ENCODE results near the gene CACHD1.
"Not testable (repeated sequence)": the region's sequence is repeated elsewhere in the genome, so short reads cannot be mapped to it uniquely, and the experiment has no call there.

Gene CACHD1

DNA sequence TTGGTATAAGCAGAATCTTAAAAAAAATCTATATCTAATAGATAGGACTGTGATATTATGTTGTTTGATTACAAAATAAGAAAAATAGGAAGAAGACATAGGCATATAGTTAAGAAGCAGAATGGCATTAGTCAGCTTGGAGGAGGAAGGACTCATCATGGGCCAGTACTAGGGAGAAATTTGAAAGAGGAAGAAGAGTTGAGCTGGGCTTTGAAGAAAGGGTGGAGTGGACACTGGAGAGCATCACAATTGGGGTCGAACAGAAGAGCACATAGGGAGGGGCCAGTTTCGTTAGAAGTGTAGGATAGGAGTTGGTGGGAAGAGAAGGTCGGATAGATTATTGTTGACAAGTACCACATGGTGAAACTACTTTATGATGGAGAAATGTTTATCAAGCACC, 129.3 kb downstream of the CACHD1 start:
- DNase-seq = no peak

DNA sequence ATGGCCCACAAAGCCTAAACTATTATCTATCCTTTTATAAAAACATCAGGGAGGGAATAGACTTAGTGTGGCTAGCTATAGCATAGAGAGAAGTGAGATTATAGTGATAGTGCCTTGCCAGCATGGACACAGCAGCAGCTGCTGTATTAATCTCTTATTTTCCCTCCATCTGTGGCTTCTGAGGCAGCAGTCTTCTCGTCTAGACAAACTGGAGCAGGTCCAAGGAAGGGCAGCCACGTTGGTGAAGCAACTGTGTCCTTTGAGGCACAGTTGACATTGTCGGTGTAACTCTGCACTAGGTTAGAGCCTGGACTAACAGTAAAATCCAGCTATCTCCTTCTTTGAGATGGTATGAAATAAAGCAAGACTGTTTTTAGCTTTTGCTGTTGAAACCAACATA, 131.3 kb downstream of the CACHD1 start:
- no peak for DNase-seq

DNA sequence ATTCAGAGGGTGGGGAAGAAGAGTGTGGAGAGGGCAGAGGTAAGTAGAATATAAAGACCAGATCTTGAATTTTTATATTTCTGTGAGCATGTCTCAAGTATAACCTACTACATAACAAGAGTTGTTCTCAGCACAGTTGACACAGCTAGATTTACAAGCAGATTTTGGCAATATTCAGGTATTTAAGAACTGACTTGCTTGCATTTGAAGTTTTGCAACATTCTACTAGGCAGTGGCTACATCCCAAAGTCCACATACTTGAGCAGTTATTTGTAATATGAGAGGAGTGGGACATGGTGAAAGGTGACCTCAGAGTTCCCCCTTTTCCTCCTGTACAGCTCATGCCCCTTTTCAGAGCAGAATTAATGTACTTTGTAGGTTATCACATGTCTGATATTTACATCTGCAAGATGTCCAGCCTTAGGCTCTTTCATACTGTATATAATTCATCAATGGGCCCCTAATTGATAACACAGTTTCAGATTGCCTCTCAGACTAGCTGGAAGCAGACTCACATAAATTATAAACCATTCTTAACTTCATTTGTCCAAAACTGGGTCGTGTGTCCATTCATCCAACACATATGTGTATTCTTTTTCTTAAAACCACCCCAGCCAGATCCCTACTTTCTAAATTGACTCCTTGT, 138.2 kb downstream of the CACHD1 start:
- DNase-seq = no peak

DNA sequence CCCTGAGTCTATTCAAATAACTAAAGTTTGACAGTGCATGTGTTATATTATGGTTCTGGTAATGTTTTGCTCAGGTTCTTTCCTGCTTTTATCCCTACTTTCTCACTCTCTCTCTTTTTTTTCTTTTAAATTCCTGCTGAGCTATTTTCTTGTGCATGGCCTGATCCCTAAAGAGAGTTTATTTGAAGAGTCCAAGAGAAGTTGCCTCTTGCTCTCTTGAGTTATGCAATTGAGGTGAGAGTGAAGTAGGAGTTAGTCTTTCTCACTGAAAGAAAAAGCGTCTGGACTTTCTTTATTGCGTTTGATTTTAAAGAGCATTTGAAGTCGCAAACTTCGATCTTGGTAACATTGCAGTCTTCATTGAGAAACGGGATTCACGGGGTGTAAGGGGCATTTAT, 138.7 kb downstream of the CACHD1 start:
- DNase-seq = no peak

DNA sequence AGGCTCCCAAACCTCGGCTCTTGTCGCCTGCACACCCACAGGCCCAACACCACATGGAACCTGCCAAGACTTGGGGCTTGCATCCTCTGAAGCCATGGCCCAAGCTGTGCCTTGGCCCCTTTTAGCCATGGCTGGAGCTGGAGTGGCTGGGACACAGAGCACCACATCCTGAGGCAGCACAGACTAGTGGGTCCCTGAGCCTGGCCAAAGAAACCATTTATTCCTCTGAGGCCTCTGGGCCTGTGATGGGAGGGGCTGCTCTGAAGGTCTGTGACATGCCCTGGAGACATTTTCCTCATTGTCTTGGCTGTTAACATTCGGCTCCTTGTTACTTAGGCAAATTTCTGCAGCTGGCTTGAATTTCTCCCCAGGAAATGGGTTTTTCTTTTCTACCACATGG, 141.0 kb downstream of the CACHD1 start:
- DNase-seq = not testable (repeated sequence)

DNA sequence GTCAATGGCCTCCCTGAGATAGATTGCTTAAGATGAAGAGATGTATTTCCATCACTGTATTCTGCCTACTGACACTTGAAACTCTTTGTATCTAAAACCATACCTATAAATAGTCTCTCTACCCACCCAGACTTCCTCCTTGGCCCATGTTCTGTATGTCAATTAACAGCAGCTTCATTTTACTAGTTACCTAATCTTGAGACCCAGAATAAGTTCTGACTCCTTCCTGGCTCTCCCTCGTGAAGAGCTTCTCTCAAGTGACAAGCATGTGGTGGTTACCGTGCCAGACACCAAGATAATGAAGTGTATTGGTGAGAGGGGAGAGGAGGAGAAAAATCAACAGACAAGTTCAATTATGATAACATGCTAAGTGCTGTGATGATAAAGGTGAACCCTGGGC, 146.1 kb downstream of the CACHD1 start:
- DNase-seq = no peak

DNA sequence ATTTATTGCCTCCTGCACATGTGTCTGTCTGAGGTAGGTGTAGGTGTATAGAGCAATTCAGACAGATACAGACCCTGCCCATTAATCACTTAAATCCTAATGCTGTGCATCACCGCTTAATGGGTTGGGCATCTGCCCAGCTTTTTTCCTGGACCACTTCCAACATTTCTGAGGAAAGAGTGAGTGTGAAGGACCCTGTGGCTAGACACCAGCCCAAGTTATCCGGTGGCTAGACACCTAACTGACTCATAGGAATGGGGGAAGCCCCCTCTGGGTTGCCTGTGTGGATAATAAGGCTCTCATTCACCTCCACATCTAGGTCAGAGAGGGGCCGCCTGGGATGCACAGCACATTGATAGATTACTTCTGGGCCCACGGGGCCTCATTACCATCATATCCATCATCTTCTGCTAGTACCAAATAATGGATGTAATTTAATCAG, 153.8 kb downstream of the CACHD1 start:
- DNase-seq = no peak

DNA sequence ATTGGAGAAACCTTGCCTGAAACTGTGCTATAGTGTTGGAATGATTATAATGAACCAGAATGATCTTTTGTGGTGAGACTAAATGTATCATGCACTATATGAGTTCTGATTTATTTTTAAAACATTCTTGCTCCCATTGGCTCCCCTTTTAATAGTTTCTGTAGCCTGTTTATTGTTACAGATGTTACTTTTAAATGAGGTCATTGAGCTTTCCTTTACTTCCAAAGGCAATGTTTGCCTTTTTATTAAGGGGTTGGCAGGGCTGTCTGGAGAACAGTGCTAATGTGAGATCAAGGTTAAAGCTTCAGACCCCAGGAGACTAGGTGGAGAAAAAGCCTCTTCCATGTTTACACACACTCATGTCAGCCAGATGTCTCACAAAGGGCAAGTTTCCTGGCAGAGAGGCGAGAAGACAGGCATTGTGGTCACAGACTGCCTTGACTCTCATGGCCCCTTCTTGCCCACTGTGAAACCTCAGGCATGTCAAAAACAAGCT, 154.3 kb downstream of the CACHD1 start:
- no peak for DNase-seq

DNA sequence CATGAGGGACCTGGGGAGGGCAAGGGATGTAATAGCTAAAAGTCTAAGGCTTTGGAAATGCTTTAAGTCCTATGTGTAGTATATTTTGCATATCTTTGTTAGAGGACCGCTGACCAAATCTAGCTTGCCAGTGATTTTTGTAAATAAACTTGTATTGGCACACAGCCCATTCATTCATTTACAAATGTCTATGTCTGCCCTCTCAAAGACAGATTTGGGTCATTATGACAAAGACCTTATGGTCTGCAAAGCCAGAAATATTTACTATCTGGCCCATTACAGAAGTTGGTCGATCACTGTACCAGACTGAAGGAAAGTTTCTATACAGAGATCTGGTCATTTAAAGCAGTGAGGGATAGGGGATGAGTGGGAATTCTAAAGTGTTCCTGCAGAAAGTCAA, 154.9 kb downstream of the CACHD1 start:
- no peak for DNase-seq

DNA sequence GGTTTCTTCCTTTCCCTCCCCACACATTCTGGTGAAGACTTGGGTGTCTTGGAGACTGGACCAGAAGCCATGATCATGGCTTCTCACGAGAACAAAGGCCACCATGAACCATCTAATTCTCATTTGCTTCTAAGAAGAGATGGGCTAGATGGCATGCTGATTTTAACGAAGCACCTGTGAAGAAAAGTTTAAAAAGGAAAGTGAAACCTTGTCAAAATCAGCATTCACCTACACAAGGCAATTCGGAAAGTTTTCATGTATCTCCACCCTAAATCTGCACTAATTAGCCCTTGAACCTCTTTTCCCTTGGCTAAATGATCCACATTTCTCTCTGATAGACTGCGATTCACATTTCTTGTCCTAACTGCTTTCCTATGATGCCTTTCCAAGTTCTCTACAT, 160.7 kb downstream of the CACHD1 start:
- no peak for DNase-seq

DNA sequence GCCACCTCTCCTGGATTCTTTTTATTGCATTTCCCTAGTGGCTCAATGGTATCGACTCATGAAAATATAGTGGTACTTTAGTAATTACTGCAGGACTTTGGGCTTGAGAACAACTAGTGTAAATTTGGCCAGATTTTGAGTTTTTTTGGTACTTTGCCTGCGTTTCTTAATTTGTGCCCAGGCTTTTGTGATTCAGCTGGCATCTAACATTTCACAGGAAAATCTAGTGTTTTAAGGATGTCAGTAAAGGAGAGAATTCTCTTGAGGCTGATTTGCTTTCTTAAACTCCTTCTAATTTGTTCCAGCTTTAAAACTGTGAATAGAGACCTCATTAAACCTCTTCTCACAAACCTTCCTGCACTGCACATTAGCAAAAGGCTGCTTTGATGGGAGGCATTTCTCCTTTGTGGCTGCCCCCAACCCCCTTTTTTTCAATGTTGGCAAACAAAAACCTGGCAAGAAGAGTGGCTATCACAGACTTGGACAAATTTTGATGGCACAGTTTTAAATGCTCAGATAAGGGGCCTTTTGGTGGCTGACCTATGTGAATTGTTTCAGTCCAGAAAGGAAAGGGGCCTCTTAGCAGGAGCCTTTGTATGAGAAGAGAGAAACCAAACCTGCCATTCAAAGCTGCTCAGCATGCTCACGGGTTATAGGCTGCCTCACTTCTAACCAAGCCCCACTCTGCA, 161.6 kb downstream of the CACHD1 start:
- DNase-seq = no peak

DNA sequence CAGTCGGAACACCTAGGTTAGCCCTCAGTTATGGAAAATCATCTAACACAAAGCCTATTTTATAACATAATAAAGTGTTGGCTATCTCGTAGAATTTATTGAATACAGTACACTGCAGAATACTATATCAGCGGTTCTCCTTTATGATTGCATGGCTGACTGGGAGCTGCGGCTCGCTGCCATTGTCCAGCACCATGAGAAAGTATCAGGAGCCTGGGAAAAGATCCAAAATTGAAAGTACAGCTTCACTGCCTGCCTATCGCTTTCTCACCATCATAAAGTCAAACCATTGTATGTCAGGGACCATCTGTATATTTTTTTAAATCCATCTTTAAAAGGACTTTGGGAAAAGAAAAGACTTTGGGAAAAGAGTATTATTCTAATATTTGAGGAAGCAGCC, 163.0 kb downstream of the CACHD1 start:
- DNase-seq = no peak

DNA sequence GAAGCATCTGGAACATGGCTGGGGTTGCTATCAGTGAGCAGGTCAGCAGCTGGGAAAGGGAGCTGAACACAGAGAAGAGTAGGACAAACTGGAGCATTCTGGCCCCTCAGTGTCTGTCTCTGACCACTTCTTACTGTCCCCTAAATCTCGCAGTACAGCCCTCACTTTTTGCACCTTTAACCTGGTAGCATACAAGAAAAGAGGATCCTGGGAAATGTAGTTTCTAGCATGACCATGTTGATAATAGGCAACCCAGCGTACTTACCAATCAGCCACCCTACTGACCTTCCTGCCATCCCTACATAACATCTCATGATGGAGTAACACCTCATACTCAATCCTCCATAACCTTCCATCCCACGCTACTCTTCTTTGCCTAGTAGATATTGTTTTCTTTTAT, 175.8 kb downstream of the CACHD1 start:
- DNase-seq = no peak

DNA sequence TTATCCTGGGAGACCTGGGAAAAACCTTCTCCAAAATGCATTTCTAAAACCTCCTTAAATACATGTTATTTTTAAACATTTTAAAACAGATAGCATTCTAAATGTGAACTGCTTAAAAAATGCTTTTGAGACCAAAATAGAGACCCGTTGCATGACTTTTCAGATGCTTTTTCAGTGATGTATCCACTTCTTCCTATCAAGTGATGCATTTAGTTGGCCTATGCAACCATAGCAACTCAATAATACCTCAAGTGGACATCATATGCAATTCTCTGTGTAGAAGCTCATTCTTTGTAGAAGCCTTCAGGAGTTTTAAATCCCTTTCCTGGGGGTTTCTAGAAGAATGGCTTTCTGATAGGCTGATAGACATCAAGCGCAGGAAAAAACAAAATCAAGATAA, 180.5 kb downstream of the CACHD1 start:
- no peak for DNase-seq

DNA sequence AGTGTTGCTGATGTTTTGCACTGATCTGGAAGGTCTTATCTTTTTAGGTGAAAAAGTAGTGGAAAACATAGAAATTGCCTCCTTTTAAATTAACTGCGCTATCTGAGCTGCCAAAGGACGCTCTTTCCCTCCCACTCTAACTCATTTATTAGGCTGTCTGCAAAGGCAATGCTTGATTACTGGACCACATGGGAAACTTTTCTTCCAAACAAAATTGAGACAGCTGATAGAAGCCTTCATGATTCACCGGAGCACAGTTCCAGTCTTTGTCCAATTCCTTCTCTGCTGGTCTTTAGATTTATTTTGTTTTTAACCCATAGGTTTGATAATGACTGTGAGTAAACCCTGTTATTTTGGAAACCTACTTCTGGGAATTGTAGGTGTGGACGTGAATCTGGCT, 181.9 kb downstream of the CACHD1 start:
- no peak for DNase-seq

DNA sequence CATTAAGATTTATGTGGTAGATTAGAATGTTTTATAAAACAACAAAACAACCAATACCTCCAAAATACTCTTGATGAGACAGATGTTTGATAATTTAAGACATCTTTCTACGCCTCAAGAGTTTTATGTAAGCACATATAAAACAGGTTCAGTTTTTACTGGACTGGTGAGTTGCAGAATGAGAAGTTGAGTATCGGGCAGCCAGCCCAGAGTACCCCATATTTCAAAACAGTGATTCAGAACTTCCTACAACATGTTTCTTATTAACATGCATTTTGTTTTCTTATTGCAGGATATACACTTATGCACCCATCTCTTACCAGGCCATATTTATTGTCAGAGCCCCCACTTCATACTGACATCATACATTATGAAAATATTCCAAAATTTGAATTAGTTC, 183.5 kb downstream of the CACHD1 start:
- DNase-seq = no peak

DNA sequence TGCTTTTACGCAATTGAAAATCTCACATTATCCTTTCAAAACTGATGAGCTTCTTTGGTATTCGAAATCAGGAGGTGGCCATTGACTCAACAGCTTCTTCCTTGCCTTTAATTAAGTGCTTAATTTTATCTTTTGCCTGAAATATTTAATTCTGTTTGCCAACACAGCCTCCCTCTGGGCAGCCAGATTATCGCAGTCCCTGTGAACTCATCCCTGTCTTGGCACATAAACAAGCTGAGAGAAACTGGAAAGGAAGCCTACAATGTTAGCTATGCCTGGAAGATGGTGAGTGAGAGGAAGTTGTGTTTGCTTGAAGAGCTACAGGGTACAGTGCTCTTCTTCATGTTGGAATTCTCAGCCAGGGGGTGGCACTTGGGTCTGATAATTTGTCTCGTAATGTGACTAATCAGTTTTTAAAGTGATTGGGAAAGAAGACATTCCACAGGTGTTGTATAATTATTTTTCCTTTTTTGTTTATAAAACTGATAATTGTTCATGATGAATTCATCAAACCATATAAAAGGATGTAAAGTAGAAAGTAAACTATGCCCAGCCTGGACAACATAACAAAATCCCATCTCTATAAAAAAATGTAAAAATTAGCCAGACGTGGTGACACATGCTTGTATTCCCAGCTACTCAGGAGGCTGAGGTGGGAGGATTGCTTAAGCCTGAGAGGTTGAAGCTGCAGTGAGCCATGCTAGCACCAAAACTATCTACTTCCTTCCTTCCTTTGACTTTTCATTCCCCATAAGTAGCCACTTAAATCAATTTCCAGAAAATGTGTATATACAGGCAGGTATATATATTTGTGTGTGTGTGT, 184.8 kb downstream of the CACHD1 start:
- DNase-seq = no peak

DNA sequence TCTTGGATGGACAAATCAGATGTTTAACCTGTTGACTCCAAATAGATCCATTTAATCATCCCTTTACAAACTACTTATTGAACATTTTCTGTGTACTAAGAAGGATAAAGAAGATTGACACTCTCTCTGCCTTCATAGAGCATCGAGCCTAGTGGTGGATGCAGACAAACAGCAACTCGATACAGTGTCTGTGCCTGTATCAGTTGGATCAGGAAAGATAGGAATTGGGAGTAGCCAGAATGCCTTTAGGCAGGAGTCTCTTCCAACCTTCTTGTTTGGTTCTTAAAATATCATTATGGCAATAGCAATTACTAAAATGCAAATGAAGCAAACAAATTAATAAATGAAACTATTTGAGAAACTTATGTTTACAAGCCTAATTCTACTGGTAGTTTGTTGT, 185.9 kb downstream of the CACHD1 start:
- no peak for DNase-seq

DNA sequence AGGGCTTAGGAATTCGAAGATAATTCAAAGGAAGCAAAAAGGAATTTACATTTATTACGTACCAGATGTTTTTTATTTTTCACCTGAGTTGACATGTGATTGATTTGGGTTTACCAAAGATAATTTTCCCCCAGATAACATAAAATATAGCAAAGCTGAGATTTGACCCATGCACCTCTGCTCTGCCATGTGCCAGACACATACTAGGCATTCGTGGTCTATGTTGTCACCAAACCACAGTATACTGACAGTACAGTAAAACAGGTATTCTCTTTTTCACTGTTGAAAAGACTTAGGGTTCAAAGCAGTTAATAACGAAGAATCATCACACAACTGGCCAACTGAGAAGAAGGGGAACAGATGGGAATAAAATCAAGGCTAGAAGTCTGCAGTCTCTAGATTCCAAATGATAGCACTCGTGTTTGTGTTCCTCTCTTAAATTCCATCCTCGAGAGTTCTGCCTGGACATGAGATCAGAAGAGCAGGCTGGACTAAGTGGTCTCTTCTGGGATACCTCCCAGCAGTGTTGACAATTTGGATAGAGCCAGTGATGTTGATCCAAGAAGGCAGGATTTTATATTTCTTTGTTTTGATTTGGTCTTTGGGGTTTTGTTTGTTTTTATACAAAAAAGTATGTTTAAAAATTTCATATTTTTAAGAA, 189.7 kb downstream of the CACHD1 start:
- no peak for DNase-seq

DNA sequence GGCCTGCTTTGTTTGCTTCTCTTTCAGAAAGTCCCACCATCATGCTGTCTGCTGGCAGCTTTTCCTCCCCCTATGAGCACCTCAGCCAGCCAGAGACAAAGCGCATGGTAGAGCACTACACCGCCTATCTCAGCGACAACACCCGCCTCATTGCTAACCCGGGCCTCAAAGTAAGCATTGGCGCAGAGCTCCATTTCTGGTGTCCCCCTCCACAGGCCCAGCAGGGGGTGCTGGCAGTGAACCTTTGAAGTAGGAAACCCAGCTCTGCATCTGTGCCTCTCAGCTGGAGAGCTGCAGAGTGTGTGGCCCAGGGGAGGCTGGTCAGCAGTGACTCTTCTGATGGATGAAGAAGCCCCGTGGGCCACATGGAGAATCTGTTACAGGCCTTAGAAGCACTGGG, 193.7 kb downstream of the CACHD1 start:
- DNase-seq = no peak

DNA sequence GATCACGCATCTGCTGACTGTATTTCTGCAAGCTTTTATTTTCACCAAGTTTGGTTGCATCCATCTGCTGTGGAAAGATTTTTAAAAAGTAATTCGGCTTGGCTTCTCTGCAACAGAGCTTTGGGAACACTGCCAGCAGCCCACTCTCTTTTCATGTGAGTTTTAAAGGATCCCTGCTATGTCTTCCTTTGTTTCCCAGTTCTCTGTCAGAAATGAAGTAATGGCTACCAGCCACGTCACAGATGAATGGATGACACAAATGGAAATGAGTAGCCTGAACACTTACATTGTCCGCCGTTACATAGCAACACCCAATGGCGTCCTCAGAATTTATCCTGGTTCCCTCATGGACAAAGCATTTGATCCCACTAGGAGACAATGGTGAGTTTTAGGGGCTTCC, 194.4 kb downstream of the CACHD1 start:
- no peak for DNase-seq

DNA sequence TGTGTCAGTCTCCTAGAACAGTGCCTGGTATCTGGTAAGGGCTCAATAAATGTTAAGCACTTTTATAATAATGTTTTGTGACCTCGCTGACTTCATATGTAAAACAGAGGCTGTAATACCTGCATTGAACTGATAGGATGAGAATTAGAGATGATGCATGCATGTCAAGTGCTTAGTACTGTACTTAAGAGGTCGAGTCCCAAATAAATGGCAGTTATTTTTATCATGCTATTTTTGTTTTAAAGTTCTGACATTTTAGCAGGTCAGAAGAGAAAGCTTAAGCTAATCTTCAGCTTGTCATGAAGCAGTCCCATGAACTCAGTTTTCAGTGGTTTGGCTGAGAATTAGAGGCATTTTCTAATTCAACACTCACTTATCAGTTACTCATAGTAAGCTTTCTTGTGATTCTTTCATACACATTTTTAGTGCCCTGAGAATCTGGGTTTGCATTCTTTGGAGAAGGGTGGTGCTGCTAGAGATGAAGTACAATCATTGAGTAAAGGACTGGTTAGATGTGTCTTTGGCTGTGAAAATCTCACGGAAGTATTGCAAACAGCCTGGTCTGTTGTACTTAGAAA, 199.3 kb downstream of the CACHD1 start:
- DNase-seq = no peak

All from activated gamma-delta T cell treated with Interleukin-2 at 50 U/mL for 16 hours (primary cell).